Right cardiac atrium (tissue), 5 donors: ENCODE data around the gene AGAP2. TPM values are rescaled to one million over a fixed set of nuclear protein-coding genes. Genes with fewer than 3 reads are reported as not detected.

Experiments
- ATAC-seq, 2 donors: fragments of 200-7000 bp; cut with Tn5 transposase; one replicate each; pipeline versions ENCODE4 v1.8.0 to v1.9.1; 2020; ENCODE audit warnings: moderate library complexity in 2 of 2, mild to moderate bottlenecking in 1 of 2
- DNase-seq, 3 donors: peaks; one replicate each; pipeline ENCODE4 v3.0.0-alpha.2; 2020
- H3K27ac ChIP-seq: one replicate; pipeline ENCODE4 v1.5.1; 2013; ENCODE audit warnings: mild to moderate bottlenecking, low read length, control low read depth, moderate library complexity
- H3K27me3 ChIP-seq: one replicate; pipeline ENCODE4 v1.6.1; 2013; ENCODE audit not compliant: control insufficient read depth, insufficient read depth
- H3K4me1 ChIP-seq: one replicate; pipeline ENCODE4 v1.6.1; 2013; ENCODE audit warnings: low read length; ENCODE audit not compliant: control insufficient read depth, insufficient read depth
- H3K4me3 ChIP-seq: one replicate; pipeline ENCODE4 v1.5.1; 2013; ENCODE audit warnings: low read length, control low read depth
- H3K9me3 ChIP-seq: one replicate; pipeline ENCODE4 v1.6.1; 2013; ENCODE audit warnings: low read length; ENCODE audit not compliant: control insufficient read depth
- WGBS: extraction: QIAGEN DNeasy Blood & Tissue Kit; methylation state at CpG from one replicate; pipeline ENCODE4 v1.1.7; 2013; 5-methylcytosine and 5-hydroxymethylcytosine counted together
- intact Hi-C, 4 donors: fragments of 100-400 bp; cut with DNase I; formaldehyde crosslinking; loops; one replicate each; pipeline versions ENCODE4 v1.11.0 to v1.14.0; 2022 to 2023
- polyA plus RNA-seq: library from polyadenylated mRNA; stranded (reverse); fragments of 200-250 nt; gene quantifications from one replicate; pipeline ENCODE4 v1.2.3, GENCODE V29; 2013
- total RNA-seq, 4 donors: library from RNA; stranded (reverse); fragmentation: NEBNext Ultra II Directional; extraction: Animal tissue kit (Norgen Biotek cat#: 25700); gene quantifications; one replicate each; pipeline ENCODE4 v1.2.1, GENCODE V29; 2021
- donor health status: healthy with polysubstance abuse.
- donor health status: DM: no; HTN: yes; CAD: no.
- donor health status: DM: no; HTN: no; CAD: no.
- donor health status: DM: no; HTN: yes; CAD: no; lungs with severe emphysema.
- donor health status: DM: yes; HTN: yes; CAD: no.

AGAP2 gene
- total and polyA plus RNA-seq, 5 donors = 0.53 to 1.7 (median 0.74) TPM

GRCh38 chr12:57707250-57707649, 31.3 kb downstream of the AGAP2 start:
- Histone ChIP-seq H3K9me3 (no peaks in the 10 kb centered on the region), H3K27me3 (no peaks in the 10 kb centered on the region), H3K4me3 (no peak overlapping the region), H3K27ac (no peak overlapping the region), H3K4me1 (no peaks in the 10 kb centered on the region)
- ATAC-seq = no peak
- no peak for DNase-seq
- 94% methylated on average over 3 of the region's 3 CpGs for WGBS
- intact Hi-C loops = no loop called here

GRCh38 chr12:57700317-57700716, 38.2 kb downstream of the AGAP2 start:
- intact Hi-C loops = no loop called here
- no peak overlapping the region for H3K27ac ChIP-seq
- ATAC-seq = no peak
- H3K4me3 ChIP-seq = no peak overlapping the region
- H3K27me3 ChIP-seq = no peaks in the 10 kb centered on the region
- 97% methylated on average over 2 of the region's 2 CpGs for WGBS
- DNase-seq = no peak
- no peaks in the 10 kb centered on the region for H3K9me3 ChIP-seq
- H3K4me1 ChIP-seq = no peaks in the 10 kb centered on the region

GRCh38 chr12:57698414-57698813, 40.1 kb downstream of the AGAP2 start:
- Histone ChIP-seq H3K27me3 (no peaks in the 10 kb centered on the region), H3K9me3 (no peaks in the 10 kb centered on the region), H3K4me3 (no peak overlapping the region), H3K27ac (no peak overlapping the region), H3K4me1 (peaks cover 3% of the 10 kb centered on the region)
- no peak for DNase-seq
- intact Hi-C loops = no loop called here
- ATAC-seq = no peak
- WGBS = 91% methylated on average over 3 of the region's 3 CpGs

- DNase-seq = no peak
Measured at GRCh38 chr12:57697076-57697475, 41.5 kb downstream of the AGAP2 start.

GRCh38 chr12:57695770-57696432, 42.6 kb downstream of the AGAP2 start:
- intact Hi-C loops = no loop called here
- no peak overlapping the region for H3K4me3 ChIP-seq
- H3K27me3 ChIP-seq = no peaks in the 10 kb centered on the region
- DNase-seq = no peak
- peaks cover 3% of the 10 kb centered on the region for H3K4me1 ChIP-seq
- no peaks in the 10 kb centered on the region for H3K9me3 ChIP-seq
- 91% methylated on average over 11 of the region's 11 CpGs for WGBS
- H3K27ac ChIP-seq = no peak overlapping the region
- ATAC-seq = no peak

More at GRCh38 chr12:57697076-57697475, 41.5 kb downstream of the AGAP2 start:
- H3K9me3 ChIP-seq = no peaks in the 10 kb centered on the region
- no peak overlapping the region for H3K4me3 ChIP-seq
- intact Hi-C loops = no loop called here
- H3K27me3 ChIP-seq = no peaks in the 10 kb centered on the region
- 100% methylated on average over 1 of the region's 1 CpG for WGBS
- no peak overlapping the region for H3K27ac ChIP-seq
- no peak for ATAC-seq
- H3K4me1 ChIP-seq = peaks cover 3% of the 10 kb centered on the region

- H3K9me3 ChIP-seq = no peaks in the 10 kb centered on the region
- no peaks in the 10 kb centered on the region for H3K27me3 ChIP-seq
- peak in 1 of 2 donors; percentile 6 for ATAC-seq
- DNase-seq = peak in 1 of 3 donors; percentile 67
- peak overlapping the region; percentile 83 for H3K27ac ChIP-seq
- peaks cover 3% of the 10 kb centered on the region for H3K4me1 ChIP-seq
- intact Hi-C loops = no loop called here
- H3K4me3 ChIP-seq = peak overlapping the region; percentile 86
- 1% methylated on average over 15 of the region's 15 CpGs for WGBS
Measured at GRCh38 chr12:57694459-57695019, 44.0 kb downstream of the AGAP2 start.

GRCh38 chr12:57693659-57694458, 44.7 kb downstream of the AGAP2 start, which contains the start of gene OS9:
Gene OS9, plus strand, starts transcription at chr12:57694132. Its CDS starts 30 bp downstream, at chr12:57694162.
- Histone ChIP-seq H3K27me3 (no peaks in the 10 kb centered on the region), H3K4me1 (peaks cover 3% of the 10 kb centered on the region), H3K4me3 (peak within 1 kb of the TSS; percentile 86), H3K9me3 (no peaks in the 10 kb centered on the region), H3K27ac (peak within 1 kb of the TSS; percentile 83)
- under 1% methylated on average over 45 of the region's 45 CpGs for WGBS
- peak; percentile 94 to 98 (median 95) for DNase-seq
- ATAC-seq = peak; percentile 99
- intact Hi-C loops = no loop called here

- intact Hi-C loops = no loop called here
- peak; percentile 1 to 3 for ATAC-seq
- DNase-seq = no peak
- Histone ChIP-seq H3K9me3 (no peaks in the 10 kb centered on the region), H3K4me3 (peak overlapping the region; percentile 33), H3K27me3 (no peaks in the 10 kb centered on the region), H3K27ac (peak overlapping the region; percentile 70), H3K4me1 (peaks cover 3% of the 10 kb centered on the region)
- 45% methylated on average over 10 of the region's 10 CpGs for WGBS
Measured at GRCh38 chr12:57693317-57693658, 45.3 kb downstream of the AGAP2 start.

GRCh38 chr12:57692500-57692899, 46.0 kb downstream of the AGAP2 start:
- Histone ChIP-seq H3K9me3 (no peaks in the 10 kb centered on the region), H3K27me3 (peaks cover 4% of the 10 kb centered on the region), H3K27ac (no peak overlapping the region), H3K4me3 (no peak overlapping the region), H3K4me1 (peaks cover 3% of the 10 kb centered on the region)
- 91% methylated on average over 15 of the region's 15 CpGs for WGBS
- no peak for ATAC-seq
- intact Hi-C loops = no loop called here
- DNase-seq = no peak

- DNase-seq (no peak), ATAC-seq (no peak)
- no peak overlapping the region for H3K27ac ChIP-seq
- 50% methylated on average over 2 of the region's 2 CpGs for WGBS
- intact Hi-C loops = no loop called here
- H3K9me3 ChIP-seq = no peaks in the 10 kb centered on the region
- no peaks in the 10 kb centered on the region for H3K4me1 ChIP-seq
- H3K27me3 ChIP-seq = peaks cover 4% of the 10 kb centered on the region
- H3K4me3 ChIP-seq = no peak overlapping the region
Measured at GRCh38 chr12:57688931-57689330, 49.6 kb downstream of the AGAP2 start.

GRCh38 chr12:57687862-57688261, 50.7 kb downstream of the AGAP2 start:
- no peak for ATAC-seq
- Histone ChIP-seq H3K27ac (no peak overlapping the region), H3K4me3 (no peak overlapping the region), H3K9me3 (no peaks in the 10 kb centered on the region), H3K4me1 (no peaks in the 10 kb centered on the region), H3K27me3 (peaks cover 4% of the 10 kb centered on the region)
- intact Hi-C loops = no loop called here
- WGBS = 72% methylated on average over 4 of the region's 4 CpGs
- DNase-seq = no peak
